BLaER1 (cell line): ENCODE results near the gene OR2A1.
"Not testable (repeated sequence)": the region's sequence is repeated elsewhere in the genome, so short reads cannot be mapped to it uniquely, and the experiment has no call there.

Experiments
- H3K27ac ChIP-seq: shearing (Covaris generic); formaldehyde crosslinking; 2 replicates; pipeline ENCODE4 v1.8.1; 2022
- H3K27me3 ChIP-seq: shearing (Covaris generic); formaldehyde crosslinking; 2 replicates; pipeline ENCODE4 v1.8.1; 2022
- H3K36me3 ChIP-seq: shearing (Covaris generic); formaldehyde crosslinking; 2 replicates; pipeline ENCODE4 v1.8.1; 2022
- H3K4me1 ChIP-seq: shearing (Covaris generic); formaldehyde crosslinking; 2 replicates; pipeline ENCODE4 v1.8.1; 2022
- H3K4me2 ChIP-seq: shearing (Covaris generic); formaldehyde crosslinking; 2 replicates; pipeline ENCODE4 v1.8.1; 2022
- H3K4me3 ChIP-seq: shearing (Covaris generic); formaldehyde crosslinking; 2 replicates; pipeline ENCODE4 v1.8.1; 2022
- H3K9ac ChIP-seq: shearing (Covaris generic); formaldehyde crosslinking; 2 replicates; pipeline ENCODE4 v1.8.1; 2022
- H3K9me3 ChIP-seq: shearing (Covaris generic); formaldehyde crosslinking; 2 replicates; pipeline ENCODE4 v1.8.1; 2022
- H4K20me1 ChIP-seq: shearing (Covaris generic); formaldehyde crosslinking; 2 replicates; pipeline ENCODE4 v1.8.1; 2022

The OR2A1 gene

GRCh38 chr7:144305156-144305555 lies 7.1 kb upstream of the OR2A1 start:
- H3K9me3 ChIP-seq, H3K9ac ChIP-seq, H3K4me3 ChIP-seq: not testable (repeated sequence)

GRCh38 chr7:144309702-144310101 lies 2.5 kb upstream of the OR2A1 start:
- H4K20me1 ChIP-seq, H3K27me3 ChIP-seq: not testable (repeated sequence)

More at GRCh38 chr7:144305156-144305555, 7.1 kb upstream of the OR2A1 start:
- H3K27me3 ChIP-seq, H3K4me2 ChIP-seq, H3K27ac ChIP-seq, H3K36me3 ChIP-seq, H3K4me1 ChIP-seq, H4K20me1 ChIP-seq: not testable (repeated sequence)

GRCh38 chr7:144311218-144311617 lies 1.0 kb upstream of the OR2A1 start:
- H4K20me1 ChIP-seq, H3K4me2 ChIP-seq, H3K9ac ChIP-seq, H3K4me3 ChIP-seq, H3K9me3 ChIP-seq, H3K27ac ChIP-seq, H3K36me3 ChIP-seq, H3K4me1 ChIP-seq, H3K27me3 ChIP-seq: not testable (repeated sequence)

More at GRCh38 chr7:144309702-144310101, 2.5 kb upstream of the OR2A1 start:
- not testable (repeated sequence) for H3K4me1 ChIP-seq, H3K27ac ChIP-seq, H3K36me3 ChIP-seq, H3K9ac ChIP-seq, H3K4me3 ChIP-seq, H3K9me3 ChIP-seq, H3K4me2 ChIP-seq

GRCh38 chr7:144317537-144317936 lies 5.3 kb downstream of the OR2A1 start:
- H3K9ac ChIP-seq, H3K4me2 ChIP-seq, H3K4me3 ChIP-seq, H4K20me1 ChIP-seq, H3K36me3 ChIP-seq, H3K27ac ChIP-seq, H3K9me3 ChIP-seq, H3K27me3 ChIP-seq, H3K4me1 ChIP-seq: not testable (repeated sequence)

GRCh38 chr7:144319547-144319946 lies 7.3 kb downstream of the OR2A1 start:
- not testable (repeated sequence) for H3K9ac ChIP-seq, H3K4me3 ChIP-seq, H3K9me3 ChIP-seq, H3K4me2 ChIP-seq, H3K36me3 ChIP-seq, H3K27me3 ChIP-seq, H4K20me1 ChIP-seq, H3K27ac ChIP-seq, H3K4me1 ChIP-seq

GRCh38 chr7:144321677-144322206 lies 9.5 kb downstream of the OR2A1 start:
- H3K4me2 ChIP-seq, H3K27me3 ChIP-seq, H3K9ac ChIP-seq, H3K27ac ChIP-seq, H3K36me3 ChIP-seq, H3K9me3 ChIP-seq, H3K4me3 ChIP-seq, H4K20me1 ChIP-seq, H3K4me1 ChIP-seq: not testable (repeated sequence)

- not testable (repeated sequence) for H3K27me3 ChIP-seq, H3K9ac ChIP-seq, H3K4me1 ChIP-seq, H3K9me3 ChIP-seq, H3K27ac ChIP-seq, H3K4me3 ChIP-seq, H3K36me3 ChIP-seq, H3K4me2 ChIP-seq, H4K20me1 ChIP-seq
Observed at GRCh38 chr7:144323359-144323758, 11.1 kb downstream of the OR2A1 start.

GRCh38 chr7:144325868-144326267 lies 13.6 kb downstream of the OR2A1 start:
- H4K20me1 ChIP-seq, H3K27me3 ChIP-seq, H3K36me3 ChIP-seq: not testable (repeated sequence)

GRCh38 chr7:144330044-144330443 lies 17.8 kb downstream of the OR2A1 start:
- not testable (repeated sequence) for H3K27ac ChIP-seq, H3K9me3 ChIP-seq, H3K27me3 ChIP-seq, H3K4me1 ChIP-seq, H3K9ac ChIP-seq, H3K4me2 ChIP-seq, H3K36me3 ChIP-seq, H4K20me1 ChIP-seq, H3K4me3 ChIP-seq

More at GRCh38 chr7:144325868-144326267, 13.6 kb downstream of the OR2A1 start:
- H3K4me3 ChIP-seq, H3K9ac ChIP-seq, H3K4me1 ChIP-seq, H3K4me2 ChIP-seq, H3K9me3 ChIP-seq, H3K27ac ChIP-seq: not testable (repeated sequence)

GRCh38 chr7:144331221-144331995 lies 19.2 kb downstream of the OR2A1 start:
- H3K9ac ChIP-seq, H3K9me3 ChIP-seq, H3K27me3 ChIP-seq, H3K36me3 ChIP-seq, H3K4me2 ChIP-seq, H3K27ac ChIP-seq, H3K4me3 ChIP-seq, H4K20me1 ChIP-seq, H3K4me1 ChIP-seq: not testable (repeated sequence)

GRCh38 chr7:144331996-144332288 lies 19.7 kb downstream of the OR2A1 start:
- not testable (repeated sequence) for H3K27ac ChIP-seq, H3K36me3 ChIP-seq, H3K27me3 ChIP-seq, H4K20me1 ChIP-seq, H3K9ac ChIP-seq, H3K4me3 ChIP-seq, H3K4me2 ChIP-seq, H3K9me3 ChIP-seq, H3K4me1 ChIP-seq

- not testable (repeated sequence) for H3K4me2 ChIP-seq, H3K4me3 ChIP-seq, H3K4me1 ChIP-seq, H3K36me3 ChIP-seq, H3K9ac ChIP-seq, H3K27ac ChIP-seq, H3K9me3 ChIP-seq, H4K20me1 ChIP-seq, H3K27me3 ChIP-seq
Observed at GRCh38 chr7:144348625-144349024, 36.4 kb downstream of the OR2A1 start.

- H3K4me2 ChIP-seq, H3K4me1 ChIP-seq, H3K9me3 ChIP-seq, H3K4me3 ChIP-seq, H3K9ac ChIP-seq, H3K27ac ChIP-seq, H4K20me1 ChIP-seq, H3K27me3 ChIP-seq, H3K36me3 ChIP-seq: not testable (repeated sequence)
Observed at GRCh38 chr7:144351667-144352066, 39.4 kb downstream of the OR2A1 start.

- H3K36me3 ChIP-seq, H3K4me1 ChIP-seq, H3K9me3 ChIP-seq, H3K27ac ChIP-seq, H3K27me3 ChIP-seq, H3K4me2 ChIP-seq, H3K9ac ChIP-seq, H4K20me1 ChIP-seq, H3K4me3 ChIP-seq: not testable (repeated sequence)
Observed at GRCh38 chr7:144355176-144355822, 43.1 kb downstream of the OR2A1 start, which contains the start of gene ARHGEF5. ARHGEF5 (plus strand) TSS chr7:144355402; CDS start chr7:144362670, 7,268 bp downstream.

- not testable (repeated sequence) for H3K9ac ChIP-seq, H3K4me3 ChIP-seq, H3K36me3 ChIP-seq, H3K27ac ChIP-seq, H3K4me1 ChIP-seq, H4K20me1 ChIP-seq, H3K4me2 ChIP-seq, H3K9me3 ChIP-seq, H3K27me3 ChIP-seq
Observed at GRCh38 chr7:144356185-144356584, 44.0 kb downstream of the OR2A1 start.
